GM19328 (cell line): ENCODE measurements around the gene MCRIP2.

Experiments
- ATAC-seq: cut with Tn5 transposase; IDR thresholded peaks from one replicate; pipeline ENCODE4 v1.9.1; 2021; ENCODE audit warnings: mild to moderate bottlenecking, moderate library complexity; ENCODE audit not compliant: unreplicated experiment

MCRIP2 gene

DNA sequence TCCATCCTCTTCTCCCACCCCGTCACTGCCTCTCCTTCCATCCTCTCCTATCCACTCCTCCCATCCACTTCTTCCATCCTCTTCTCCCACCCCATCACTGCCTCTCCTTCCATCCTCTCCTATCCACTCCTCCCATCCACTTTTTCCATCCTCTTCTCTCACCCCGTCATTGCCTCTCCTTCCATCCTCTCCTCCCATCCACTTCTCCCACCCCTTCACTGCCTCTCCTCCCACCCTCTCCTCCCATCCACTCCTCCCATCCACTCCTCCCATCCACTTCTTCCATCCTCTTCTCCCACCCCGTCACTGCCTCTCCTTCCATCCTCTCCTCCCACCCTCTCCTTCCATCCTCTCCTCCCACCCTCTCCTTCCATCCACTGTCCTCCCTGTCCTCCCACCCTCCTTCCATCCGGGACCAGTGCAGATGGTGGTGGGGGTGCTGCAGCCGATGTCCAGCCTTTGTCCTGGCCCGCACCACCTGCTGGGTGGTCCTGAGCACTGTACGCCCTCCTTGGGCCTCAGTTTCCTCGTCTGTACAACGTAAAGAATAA lies 9.7 kb upstream of the MCRIP2 start:
- no peak for ATAC-seq

DNA sequence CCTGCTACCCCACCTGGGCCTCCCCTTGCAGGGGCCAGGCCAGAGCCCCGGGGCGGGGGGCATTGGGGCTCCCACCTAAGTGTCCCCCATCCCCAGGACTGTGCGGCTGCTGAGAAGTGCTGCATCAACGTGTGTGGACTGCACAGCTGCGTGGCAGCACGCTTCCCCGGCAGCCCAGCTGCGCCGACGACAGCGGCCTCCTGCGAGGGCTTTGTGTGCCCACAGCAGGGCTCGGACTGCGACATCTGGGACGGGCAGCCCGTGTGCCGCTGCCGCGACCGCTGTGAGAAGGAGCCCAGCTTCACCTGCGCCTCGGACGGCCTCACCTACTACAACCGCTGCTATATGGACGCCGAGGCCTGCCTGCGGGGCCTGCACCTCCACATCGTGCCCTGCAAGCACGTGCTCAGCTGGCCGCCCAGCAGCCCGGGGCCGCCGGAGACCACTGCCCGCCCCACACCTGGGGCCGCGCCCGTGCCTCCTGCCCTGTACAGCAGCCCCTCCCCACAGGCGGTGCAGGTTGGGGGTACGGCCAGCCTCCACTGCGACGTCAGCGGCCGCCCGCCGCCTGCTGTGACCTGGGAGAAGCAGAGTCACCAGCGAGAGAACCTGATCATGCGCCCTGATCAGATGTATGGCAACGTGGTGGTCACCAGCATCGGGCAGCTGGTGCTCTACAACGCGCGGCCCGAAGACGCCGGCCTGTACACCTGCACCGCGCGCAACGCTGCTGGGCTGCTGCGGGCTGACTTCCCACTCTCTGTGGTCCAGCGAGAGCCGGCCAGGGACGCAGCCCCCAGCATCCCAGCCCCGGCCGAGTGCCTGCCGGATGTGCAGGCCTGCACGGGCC lies 8.9 kb upstream of the MCRIP2 start:
- ATAC-seq = no peak

DNA sequence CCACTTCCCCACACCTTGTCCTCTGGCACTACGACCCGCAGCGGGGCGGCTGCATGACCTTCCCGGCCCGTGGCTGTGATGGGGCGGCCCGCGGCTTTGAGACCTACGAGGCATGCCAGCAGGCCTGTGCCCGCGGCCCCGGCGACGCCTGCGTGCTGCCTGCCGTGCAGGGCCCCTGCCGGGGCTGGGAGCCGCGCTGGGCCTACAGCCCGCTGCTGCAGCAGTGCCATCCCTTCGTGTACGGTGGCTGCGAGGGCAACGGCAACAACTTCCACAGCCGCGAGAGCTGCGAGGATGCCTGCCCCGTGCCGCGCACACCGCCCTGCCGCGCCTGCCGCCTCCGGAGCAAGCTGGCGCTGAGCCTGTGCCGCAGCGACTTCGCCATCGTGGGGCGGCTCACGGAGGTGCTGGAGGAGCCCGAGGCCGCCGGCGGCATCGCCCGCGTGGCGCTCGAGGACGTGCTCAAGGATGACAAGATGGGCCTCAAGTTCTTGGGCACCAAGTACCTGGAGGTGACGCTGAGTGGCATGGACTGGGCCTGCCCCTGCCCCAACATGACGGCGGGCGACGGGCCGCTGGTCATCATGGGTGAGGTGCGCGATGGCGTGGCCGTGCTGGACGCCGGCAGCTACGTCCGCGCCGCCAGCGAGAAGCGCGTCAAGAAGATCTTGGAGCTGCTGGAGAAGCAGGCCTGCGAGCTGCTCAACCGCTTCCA lies 8.1 kb upstream of the MCRIP2 start:
- ATAC-seq = no peak

DNA sequence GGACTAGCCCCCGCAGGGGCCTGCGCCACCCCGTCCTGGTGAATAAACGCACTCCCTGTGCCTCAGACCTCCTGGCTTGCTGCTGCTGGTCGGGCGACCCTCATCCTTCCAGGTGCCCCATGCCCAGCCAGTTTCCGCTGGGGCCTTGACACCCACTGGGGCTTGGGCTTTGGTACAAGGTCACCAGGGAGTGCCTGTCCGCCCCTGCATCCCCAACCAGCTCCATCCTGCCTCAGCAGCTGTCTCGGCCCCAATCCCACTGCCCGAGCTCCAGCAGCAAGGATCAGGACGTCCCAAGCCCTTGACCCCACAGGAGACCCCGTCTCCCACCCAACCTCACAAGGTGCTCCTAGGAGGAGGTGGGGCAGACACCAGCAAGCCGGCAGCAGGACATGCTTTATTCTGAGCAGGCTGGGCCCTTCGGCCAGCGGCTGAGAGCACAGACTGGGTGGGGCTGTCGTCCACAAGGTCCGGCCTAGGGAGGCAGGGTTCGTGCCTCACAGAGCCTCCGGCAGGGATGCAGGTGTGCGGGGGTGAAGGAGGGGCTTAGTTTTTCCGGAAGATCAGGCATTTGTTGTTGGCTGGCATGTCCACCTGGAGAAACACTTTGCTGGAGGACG lies 7.5 kb upstream of the MCRIP2 start:
- no peak for ATAC-seq

DNA sequence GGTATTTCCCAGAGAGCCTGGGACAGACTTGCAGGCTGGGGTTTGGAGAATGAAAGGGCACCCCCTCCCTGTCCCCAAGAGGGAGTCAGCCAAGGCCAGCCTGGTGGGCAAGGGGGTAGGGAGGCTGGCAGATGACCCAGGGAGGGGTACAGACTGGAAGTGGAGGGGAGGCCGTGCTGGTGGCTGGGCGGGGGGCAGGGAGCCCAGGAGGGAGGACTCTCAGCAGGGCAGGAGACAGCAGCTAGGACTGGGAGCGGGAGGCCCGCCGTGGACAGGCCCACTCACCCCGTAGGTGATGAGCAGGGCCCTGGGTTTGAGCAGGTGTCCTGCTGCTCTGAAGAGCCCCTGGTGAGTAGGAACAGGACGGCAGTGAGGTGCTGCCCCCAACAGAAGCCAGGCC lies 6.6 kb upstream of the MCRIP2 start:
- ATAC-seq = no peak

DNA sequence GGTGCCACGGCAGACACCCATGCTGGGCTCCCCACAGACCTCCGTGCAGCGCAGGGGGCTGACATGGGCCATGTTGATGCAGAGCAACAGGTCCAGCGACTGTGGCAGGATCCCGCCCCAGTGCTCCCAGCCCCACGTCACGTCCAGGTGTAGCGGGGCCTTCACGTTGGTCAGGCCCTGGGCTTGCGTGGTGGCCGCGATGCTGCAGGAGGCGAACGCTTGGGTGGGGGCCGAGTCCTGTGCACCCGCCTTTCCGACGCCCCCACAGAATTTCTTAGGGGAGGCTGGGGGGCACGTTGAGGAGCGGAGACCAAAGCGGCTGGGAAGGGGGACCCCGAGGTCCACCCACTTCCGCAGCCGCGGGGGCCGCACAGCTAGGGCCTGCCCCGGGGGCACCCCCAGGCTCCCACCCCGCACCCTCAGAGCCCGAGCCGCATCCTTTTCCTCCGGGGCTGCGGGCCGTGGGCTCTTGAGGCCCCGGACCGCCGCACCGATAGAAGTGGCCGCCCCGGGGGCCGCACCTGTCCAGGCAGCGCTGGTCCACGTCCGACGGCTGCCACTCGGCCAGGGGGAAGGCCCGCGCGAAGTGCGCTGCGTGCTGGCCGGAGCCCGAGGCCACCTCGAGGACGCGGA lies 5.9 kb upstream of the MCRIP2 start:
- ATAC-seq = peak; percentile 8

DNA sequence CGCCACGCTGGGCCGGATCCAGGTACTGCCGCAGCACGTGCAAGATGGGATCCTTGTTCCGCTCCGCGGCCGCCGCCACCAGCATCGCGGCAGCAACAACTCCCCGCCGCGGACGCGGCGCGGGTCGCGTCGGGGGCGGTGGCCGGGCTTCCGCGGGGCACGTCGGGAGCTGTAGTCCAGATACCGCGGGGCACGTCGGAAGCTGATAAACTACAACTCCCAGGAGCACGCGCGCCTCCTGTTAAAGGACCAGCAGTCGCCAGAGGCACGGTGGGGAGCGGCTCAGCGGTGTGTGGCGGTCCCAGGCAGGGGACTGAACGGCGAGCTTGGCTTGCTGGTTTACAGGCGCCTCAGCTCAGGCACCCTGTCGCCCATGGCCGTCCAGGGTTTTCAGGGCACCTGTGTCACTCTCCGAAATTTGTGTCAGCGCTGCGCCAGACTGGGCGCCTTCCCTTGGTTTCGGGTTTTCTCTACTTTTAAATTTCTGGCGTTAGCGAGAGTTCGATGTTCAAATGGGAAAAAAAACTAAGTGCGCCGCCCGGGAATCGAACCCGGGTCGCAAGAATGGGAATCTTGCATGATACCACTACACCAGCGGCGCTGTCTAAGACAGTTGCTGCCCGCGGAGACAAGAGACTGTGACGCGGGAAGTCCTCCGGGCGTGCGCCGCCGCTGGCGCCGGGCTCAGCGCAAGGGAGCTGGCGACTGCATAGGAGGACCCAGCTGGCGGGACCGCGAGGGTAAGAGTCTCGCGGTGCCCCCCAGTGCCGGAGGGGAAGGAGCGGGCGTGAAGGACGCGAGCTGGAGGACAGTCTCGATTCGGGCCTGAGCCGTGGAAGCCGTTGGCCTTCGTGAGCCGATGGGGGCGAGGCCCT lies 5.2 kb upstream of the MCRIP2 start, which contains the start of gene METTL26:
TSS of gene METTL26 (minus strand) at position 100 of the 875 bp plus-strand sequence. CDS start at position 85, 15 bp downstream.
- peak; percentile 53 for ATAC-seq

GRCh38 chr16:637081-638018 lies 4.3 kb upstream of the MCRIP2 start:
- ATAC-seq = no peak

DNA sequence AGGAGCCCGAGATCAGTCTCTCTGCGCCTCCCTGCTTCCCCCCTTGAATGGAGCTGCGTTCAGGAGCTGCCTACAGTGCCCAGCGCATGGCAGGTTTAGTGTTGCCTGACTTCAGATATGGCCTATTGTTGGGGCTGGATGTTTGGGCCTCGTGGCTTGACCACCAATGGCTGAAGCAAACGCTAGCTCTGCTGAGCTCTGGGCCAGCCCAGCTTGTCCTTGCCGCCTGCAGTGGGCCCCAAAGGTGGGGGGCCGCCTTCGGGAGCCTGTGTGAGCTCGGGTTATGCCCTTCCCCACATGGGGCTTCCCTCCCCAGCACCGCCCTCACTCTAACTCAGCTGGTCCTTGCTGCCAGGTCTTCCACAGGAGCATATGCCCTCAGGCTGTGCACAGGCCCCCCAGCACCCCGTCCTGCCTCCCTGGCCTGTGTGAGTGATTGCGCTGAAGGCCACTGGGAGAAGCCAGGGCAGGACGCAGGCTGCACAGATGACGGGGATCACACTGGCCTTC lies 3.5 kb upstream of the MCRIP2 start:
- ATAC-seq = no peak

DNA sequence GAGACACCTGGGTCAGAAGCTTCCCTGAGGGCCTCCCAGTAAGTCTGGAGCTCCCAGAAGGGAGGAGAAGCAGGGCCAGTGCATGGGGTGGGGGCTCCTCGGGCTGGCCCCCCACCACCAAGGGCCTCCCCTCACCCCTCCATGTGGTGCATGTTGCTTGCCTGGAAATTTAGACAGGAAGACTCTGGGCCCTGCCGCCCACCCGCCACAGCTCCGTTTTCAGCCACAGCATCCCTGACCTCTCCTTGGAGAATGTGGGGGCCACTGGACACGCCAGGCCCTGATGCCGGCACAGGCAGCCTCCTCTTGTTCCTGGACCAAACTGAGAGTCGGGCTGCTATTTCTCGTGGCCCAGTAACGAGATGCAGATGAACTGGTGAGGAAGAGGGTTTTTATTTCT lies 2.8 kb upstream of the MCRIP2 start:
- ATAC-seq = no peak

DNA sequence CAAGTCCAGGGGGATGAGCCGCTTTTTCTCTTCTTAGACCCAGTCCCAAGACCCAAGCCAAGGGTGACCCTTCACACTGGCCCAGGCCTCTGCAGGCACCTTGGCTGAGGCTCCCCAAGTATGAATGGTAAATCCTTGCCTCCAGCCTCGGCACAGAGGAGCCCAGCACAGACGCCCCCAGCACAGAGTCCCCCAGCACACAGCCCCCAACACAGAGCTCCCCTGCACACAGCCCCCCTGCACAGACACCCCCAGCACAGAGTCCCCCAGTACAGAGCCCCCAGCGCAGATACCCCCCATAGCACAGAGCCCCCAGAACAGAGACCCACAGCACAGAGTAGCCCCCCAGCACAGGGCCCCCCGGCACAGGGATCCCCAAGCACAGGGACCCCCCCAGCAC lies 1.0 kb upstream of the MCRIP2 start:
- no peak for ATAC-seq

GRCh38 chr16:642189-643049 lies 791 bp downstream of the MCRIP2 start:
- ATAC-seq = no peak

DNA sequence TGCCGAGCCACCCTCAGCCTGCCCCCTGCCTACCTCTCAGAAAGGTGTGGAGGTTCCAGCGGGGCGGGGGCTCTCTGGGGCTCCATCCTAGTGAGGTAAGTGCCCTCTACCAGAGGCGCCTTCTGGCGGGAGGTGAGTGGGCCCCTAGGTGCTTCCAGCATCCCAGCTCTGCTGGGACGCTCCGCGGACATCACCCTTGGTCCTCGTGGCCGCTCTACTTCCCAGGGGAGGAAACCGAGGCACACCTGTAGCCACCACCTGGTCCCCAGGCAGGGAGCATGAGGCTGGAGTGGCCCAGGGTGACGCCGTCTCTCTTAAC lies 1.4 kb downstream of the MCRIP2 start:
- ATAC-seq = no peak

DNA sequence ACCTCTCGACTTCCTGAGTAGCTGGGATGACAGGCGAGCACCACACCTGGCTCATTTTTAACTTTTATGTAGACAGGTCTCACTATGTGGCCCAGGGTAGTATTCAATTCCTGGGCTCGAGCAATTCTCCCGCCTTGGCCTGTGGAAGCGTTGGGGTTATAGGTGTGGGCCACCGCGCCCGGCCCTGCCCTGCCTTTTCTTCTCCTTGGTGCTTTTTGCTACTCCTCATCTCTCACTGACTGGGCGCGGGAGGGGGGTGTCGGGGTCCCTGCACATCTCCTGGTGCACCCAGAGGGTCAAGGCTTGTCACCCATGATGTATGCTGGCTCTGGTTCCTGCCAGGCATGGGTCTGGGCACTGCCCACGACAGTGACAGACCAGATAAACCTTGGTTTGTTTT lies 2.9 kb downstream of the MCRIP2 start:
- no peak for ATAC-seq

- ATAC-seq = no peak
Observed at GRCh38 chr16:645852-646678, 4.4 kb downstream of the MCRIP2 start.

DNA sequence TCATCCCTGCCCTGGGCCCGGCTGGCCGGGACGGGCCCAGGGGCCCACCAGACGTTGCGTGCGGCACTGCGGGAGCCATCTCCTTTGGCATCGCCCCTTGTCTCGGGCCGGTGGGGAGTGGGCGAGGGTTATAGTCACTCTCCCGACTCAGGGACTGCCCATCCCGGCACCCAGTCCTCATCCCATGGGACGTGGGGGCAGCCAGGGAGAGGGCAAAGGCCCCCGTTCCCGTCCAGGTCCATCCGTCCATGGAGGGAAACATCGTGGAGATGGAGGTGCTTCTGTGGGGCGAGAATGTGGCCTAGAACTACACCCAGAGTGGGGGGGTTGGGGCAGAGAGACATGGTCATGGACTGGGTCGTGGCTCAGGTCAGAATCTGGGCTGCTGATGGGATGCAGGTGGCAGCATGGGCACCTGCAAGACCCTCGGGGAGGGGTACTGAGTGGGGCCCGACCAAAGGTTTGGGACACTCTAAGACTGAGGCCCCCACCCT lies 5.1 kb downstream of the MCRIP2 start:
- ATAC-seq = no peak
